HepG2 (cell line): Measurements from ENCODE around the gene TTC17. TPM values are rescaled to one million over a fixed set of nuclear protein-coding genes. Genes with fewer than 3 reads are reported as not detected.
"Not testable (repeated sequence)": the region's sequence is repeated elsewhere in the genome, so short reads cannot be mapped to it uniquely, and the experiment has no call there.

ENCODE experiments used
- ATAC-seq: fragments of 200-7000 bp; cut with Tn5 transposase; 3 replicates; pipeline ENCODE4 v1.9.1; 2020; ENCODE audit warnings: mild to moderate bottlenecking, moderate library complexity
- BruUV-seq: library from RNA; stranded (reverse); fragments of 400-500 nt; replicated peaks from 2 replicates; lab custom pipeline; 2021; lab: Mats Ljungman, UMichigan
- CTCF ChIA-PET: fragments of 300-600 bp; formaldehyde crosslinking; extraction: SDS; loops from one replicate; lab custom pipeline; 2021; ENCODE audit warnings: low total read pairs, inconsistent platforms, low intra/inter-chr PET ratio; lab: Yijun Ruan, JAX
- POLR2A ChIA-PET: fragments of 350-600 bp; sonication (Branson Sonifier 250); formaldehyde crosslinking; loops from one replicate; lab custom pipeline; 2020; ENCODE audit warnings: antibody characterized with exemption, inconsistent platforms; lab: Yijun Ruan, JAX
- DNase-seq: peaks from one replicate; pipeline ENCODE4 v3.0.0-alpha.2; 2015; ENCODE audit warnings: low spot score
- FAIRE-seq: peaks from 3 replicates; lab custom pipeline; 2011; peaks lifted over from hg19 to GRCh38; lab: Jason Lieb, UNC
- H2AFZ ChIP-seq: one replicate; pipeline ENCODE4 v1.6.1; 2011; ENCODE audit warnings: low read length, inconsistent platforms
- H3K27ac ChIP-seq: fragments of 300-600 bp; 3 replicates; pipeline ENCODE4 v1.8.0; 2011; ENCODE audit warnings: mixed run types, mild to moderate bottlenecking, mixed read lengths, low read length, inconsistent platforms; ENCODE audit not compliant: insufficient read depth; ENCODE audit errors: extremely low read length
- H3K27me3 ChIP-seq, 2 experiments: fragments of 200-600 bp in 1 of 2; 2 replicates in 1 of 2; 3 replicates in 1 of 2; pipeline versions ENCODE4 v1.6.0 to v1.8.0; 2011; ENCODE audit warnings: low read length in 2 of 2, mild to moderate bottlenecking in 2 of 2, moderate library complexity in 2 of 2, inconsistent platforms in 1 of 2; ENCODE audit not compliant: insufficient read depth in 2 of 2, control insufficient read depth in 1 of 2
- H3K36me3 ChIP-seq, 2 experiments: fragments of 200-600 bp in 1 of 2; replicated peaks in 1 of 2; 2 replicates in 1 of 2; 3 replicates in 1 of 2; pipeline versions ENCODE4 v1.5.1 to v1.8.0; 2011; ENCODE audit warnings: low read length in 2 of 2, inconsistent platforms in 1 of 2; ENCODE audit not compliant: insufficient read depth in 2 of 2, control insufficient read depth in 1 of 2
- H3K4me1 ChIP-seq: 2 replicates; pipeline ENCODE4 v1.5.1; 2012; ENCODE audit warnings: low read length, inconsistent platforms; ENCODE audit not compliant: insufficient read depth
- H3K4me2 ChIP-seq: 2 replicates; pipeline ENCODE4 v1.6.0; 2011; ENCODE audit warnings: low read depth, low read length, inconsistent platforms
- H3K4me3 ChIP-seq, 3 experiments: fragments of 200-600 bp in 1 of 3; sonication (generic), shearing (Covaris generic) in 1 of 3; replicated peaks in 1 of 3; 2 replicates each; pipeline ENCODE4 v1.5.1; 2011 to 2016; ENCODE audit warnings: low read length in 3 of 3, inconsistent platforms in 2 of 3, low read depth in 2 of 3, mild to moderate bottlenecking in 2 of 3, control low read depth in 1 of 3, mixed read lengths in 1 of 3; ENCODE audit not compliant: insufficient read depth in 1 of 3
- H3K79me2 ChIP-seq: one replicate; pipeline ENCODE4 v1.6.1; 2011; ENCODE audit warnings: low read length, inconsistent platforms; ENCODE audit not compliant: insufficient read depth
- H3K9ac ChIP-seq: 2 replicates; pipeline ENCODE4 v1.6.0; 2011; ENCODE audit warnings: mild to moderate bottlenecking, low read depth, low read length, inconsistent platforms; ENCODE audit not compliant: insufficient read depth
- H3K9me3 ChIP-seq: 2 replicates; pipeline ENCODE4 v1.5.1; 2012; ENCODE audit warnings: mild to moderate bottlenecking, low read length
- H4K20me1 ChIP-seq: 2 replicates; pipeline ENCODE4 v1.6.0; 2011; ENCODE audit warnings: inconsistent platforms, mild to moderate bottlenecking, low read length, moderate library complexity; ENCODE audit not compliant: insufficient read depth
- MTF2 ChIP-seq: sonication (generic); formaldehyde crosslinking; IDR thresholded peaks from 2 replicates; pipeline ENCODE4 v1.5.0; 2020; ENCODE audit warnings: missing genetic modification reagents, borderline replicate concordance
- RFXAP ChIP-seq: sonication (generic); formaldehyde crosslinking; IDR thresholded peaks from 2 replicates; pipeline ENCODE4 v1.4.0; 2020; ENCODE audit warnings: missing genetic modification reagents, borderline replicate concordance
- ZNF225 ChIP-seq: sonication (generic); formaldehyde crosslinking; IDR thresholded peaks from 2 replicates; pipeline ENCODE4 v1.4.0; 2020; ENCODE audit warnings: mild to moderate bottlenecking, missing genetic modification reagents
- ZNF431 ChIP-seq: sonication (generic); formaldehyde crosslinking; IDR thresholded peaks from 2 replicates; pipeline ENCODE4 v1.9.0; 2022; ENCODE audit warnings: missing genetic modification reagents, low read depth, mild to moderate bottlenecking, borderline replicate concordance
- WGBS: methylation state at CpG from one replicate; pipeline ENCODE4 v1.1.6; 2017; ENCODE audit warnings: low lambda C conversion rate; 5-methylcytosine and 5-hydroxymethylcytosine counted together
- in situ Hi-C: cut with HindIII; loops from 2 replicates; pipeline ENCODE4 v1.10.0; 2017; ENCODE audit warnings: low pct_unique_long_range_greater_than_20kb; ENCODE audit not compliant: extremely low pct_ligation_motif_present
- intact Hi-C: fragments of 100-400 bp; cut with micrococcal nuclease; formaldehyde crosslinking; loops from one replicate; pipeline ENCODE4 v1.10.0; 2022; ENCODE audit not compliant: unreplicated experiment
- polyA plus RNA-seq, 8 experiments: library from polyadenylated mRNA; depleted of rRNA in 3 of 8; stranded (reverse) in 7 of 8; unstranded in 1 of 8; fragments of >200 nt; fragmentation: Illumina TruSeq in 4 of 8; extraction: Trizol in 4 of 8; gene quantifications; 2 replicates each; pipeline versions ENCODE4 v1.2.1 to v1.2.3, GENCODE V29; 2011 to 2016; ENCODE audit warnings: low read depth in 4 of 8, missing spikeins in 1 of 8, mixed read lengths in 1 of 8; ENCODE audit not compliant: insufficient read depth in 1 of 8
- total RNA-seq, 5 experiments: library from RNA; depleted of rRNA; stranded (reverse); fragments of >200 nt; fragmentation: Illumina TruSeq; extraction: Trizol; gene quantifications; 2 replicates each; pipeline ENCODE4 v1.2.3, GENCODE V29; 2016; ENCODE audit warnings: low read depth in 1 of 5

Gene TTC17
- total and polyA plus RNA-seq, 2 of the 13 experiments (the other 11 are each of a cell fraction or from before 2014, with no cell fraction given) = 55.9 to 99.7 TPM

GRCh38 chr11:43401252-43401651, 42.5 kb downstream of the TTC17 start:
- WGBS = 93% methylated on average over 6 of the region's 6 CpGs
- in situ Hi-C loops = no loop called here
- Histone ChIP-seq H3K27me3 (no peaks in the 10 kb centered on the region), H3K4me1 (no peaks in the 10 kb centered on the region), H3K36me3 (peaks cover 18 to 61% of the 10 kb centered on the region in 2 experiments), H3K79me2 (no peaks in the 10 kb centered on the region), H3K9me3 (no peaks in the 10 kb centered on the region), H2AFZ (no peak overlapping the region)
- intact Hi-C loops = no loop called here
- CTCF ChIA-PET = no interaction called here
- ATAC-seq = no peak
- TF ChIP-seq RFXAP (CRISPR knock-in tag) = no peak
- no peak for TF ChIP-seq MTF2 (CRISPR knock-in tag)
- no peak for TF ChIP-seq ZNF431 (CRISPR knock-in tag)
- TF ChIP-seq ZNF225 (CRISPR knock-in tag) = no peak
- TF ChIP-seq, all 625 proteins: peak for 0
- Histone ChIP-seq H3K9ac (no peak overlapping the region), H4K20me1 (no peaks in the 10 kb centered on the region), H3K4me3 (no peak overlapping the region), H3K4me2 (no peak overlapping the region), H3K27ac (no peak overlapping the region)
- DNase-seq (no peak), FAIRE-seq (no peak)
- BruUV-seq = no TSS peak
- POLR2A ChIA-PET = no interaction called here

- H3K9ac ChIP-seq, intact Hi-C loops, in situ Hi-C loops, H3K27me3 ChIP-seq, CTCF ChIA-PET, H2AFZ ChIP-seq, H4K20me1 ChIP-seq, H3K79me2 ChIP-seq, H3K9me3 ChIP-seq, BruUV-seq, FAIRE-seq, POLR2A ChIA-PET, H3K4me2 ChIP-seq, H3K4me3 ChIP-seq, DNase-seq, H3K4me1 ChIP-seq, H3K27ac ChIP-seq, ATAC-seq: not testable (repeated sequence)
- 99% methylated on average over 4 of the region's 4 CpGs for WGBS
- peaks cover 15 to 55% of the 10 kb centered on the region in 2 experiments for H3K36me3 ChIP-seq
Observed at GRCh38 chr11:43401811-43402210, 43.1 kb downstream of the TTC17 start.
